ENCODE measurements around the gene ZDHHC8.

ZDHHC8 gene

DNA sequence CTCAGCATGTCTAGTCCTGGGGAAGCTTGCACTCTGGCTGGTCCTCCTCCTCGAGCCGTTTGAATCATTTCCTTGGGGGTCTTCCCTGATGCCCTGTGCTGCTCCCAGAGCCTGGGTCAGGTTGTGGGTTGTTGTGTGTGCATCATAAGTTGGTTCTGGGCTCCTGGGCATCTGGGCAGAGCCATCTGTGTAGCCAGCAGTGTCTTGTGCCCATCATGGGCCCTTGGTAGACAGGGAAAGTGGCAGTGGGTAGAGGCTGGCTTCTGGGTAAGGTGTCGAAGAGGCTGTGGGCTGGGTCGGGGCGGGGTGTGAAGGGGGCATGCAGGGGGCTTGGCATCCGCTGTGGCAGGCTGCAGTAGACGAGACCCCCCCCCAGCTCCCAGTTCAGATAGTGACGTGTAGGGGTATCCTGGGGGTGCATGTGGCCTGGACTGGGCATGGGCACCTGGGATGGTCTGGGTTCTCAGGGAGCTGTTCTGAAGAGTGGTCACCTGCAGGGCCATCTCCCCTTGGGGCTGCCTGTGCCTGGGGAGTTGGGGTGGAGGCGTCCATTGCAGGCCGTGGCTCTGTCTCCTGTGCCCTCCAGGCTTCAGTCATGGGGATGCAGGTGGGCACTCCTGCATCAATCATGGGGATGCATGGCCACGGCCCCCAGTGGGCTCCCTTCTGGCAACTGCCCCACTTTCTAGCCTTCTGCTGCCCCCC, 7.4 kb upstream of the ZDHHC8 start:
- no peak overlapping the region for H3K4me3 ChIP-seq (ENCODE audit: low read depth, low read length)
- no peak for DNase-seq (ENCODE audit: low read depth)
- TF ChIP-seq, protein P1, sequence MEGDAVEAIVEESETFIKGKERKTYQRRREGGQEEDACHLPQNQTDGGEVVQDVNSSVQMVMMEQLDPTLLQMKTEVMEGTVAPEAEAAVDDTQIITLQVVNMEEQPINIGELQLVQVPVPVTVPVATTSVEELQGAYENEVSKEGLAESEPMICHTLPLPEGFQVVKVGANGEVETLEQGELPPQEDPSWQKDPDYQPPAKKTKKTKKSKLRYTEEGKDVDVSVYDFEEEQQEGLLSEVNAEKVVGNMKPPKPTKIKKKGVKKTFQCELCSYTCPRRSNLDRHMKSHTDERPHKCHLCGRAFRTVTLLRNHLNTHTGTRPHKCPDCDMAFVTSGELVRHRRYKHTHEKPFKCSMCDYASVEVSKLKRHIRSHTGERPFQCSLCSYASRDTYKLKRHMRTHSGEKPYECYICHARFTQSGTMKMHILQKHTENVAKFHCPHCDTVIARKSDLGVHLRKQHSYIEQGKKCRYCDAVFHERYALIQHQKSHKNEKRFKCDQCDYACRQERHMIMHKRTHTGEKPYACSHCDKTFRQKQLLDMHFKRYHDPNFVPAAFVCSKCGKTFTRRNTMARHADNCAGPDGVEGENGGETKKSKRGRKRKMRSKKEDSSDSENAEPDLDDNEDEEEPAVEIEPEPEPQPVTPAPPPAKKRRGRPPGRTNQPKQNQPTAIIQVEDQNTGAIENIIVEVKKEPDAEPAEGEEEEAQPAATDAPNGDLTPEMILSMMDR (IDR thresholded peaks at IDR 0.05; ENCODE audit: control insufficient read depth, extremely low read depth, insufficient read depth), result no peak

DNA sequence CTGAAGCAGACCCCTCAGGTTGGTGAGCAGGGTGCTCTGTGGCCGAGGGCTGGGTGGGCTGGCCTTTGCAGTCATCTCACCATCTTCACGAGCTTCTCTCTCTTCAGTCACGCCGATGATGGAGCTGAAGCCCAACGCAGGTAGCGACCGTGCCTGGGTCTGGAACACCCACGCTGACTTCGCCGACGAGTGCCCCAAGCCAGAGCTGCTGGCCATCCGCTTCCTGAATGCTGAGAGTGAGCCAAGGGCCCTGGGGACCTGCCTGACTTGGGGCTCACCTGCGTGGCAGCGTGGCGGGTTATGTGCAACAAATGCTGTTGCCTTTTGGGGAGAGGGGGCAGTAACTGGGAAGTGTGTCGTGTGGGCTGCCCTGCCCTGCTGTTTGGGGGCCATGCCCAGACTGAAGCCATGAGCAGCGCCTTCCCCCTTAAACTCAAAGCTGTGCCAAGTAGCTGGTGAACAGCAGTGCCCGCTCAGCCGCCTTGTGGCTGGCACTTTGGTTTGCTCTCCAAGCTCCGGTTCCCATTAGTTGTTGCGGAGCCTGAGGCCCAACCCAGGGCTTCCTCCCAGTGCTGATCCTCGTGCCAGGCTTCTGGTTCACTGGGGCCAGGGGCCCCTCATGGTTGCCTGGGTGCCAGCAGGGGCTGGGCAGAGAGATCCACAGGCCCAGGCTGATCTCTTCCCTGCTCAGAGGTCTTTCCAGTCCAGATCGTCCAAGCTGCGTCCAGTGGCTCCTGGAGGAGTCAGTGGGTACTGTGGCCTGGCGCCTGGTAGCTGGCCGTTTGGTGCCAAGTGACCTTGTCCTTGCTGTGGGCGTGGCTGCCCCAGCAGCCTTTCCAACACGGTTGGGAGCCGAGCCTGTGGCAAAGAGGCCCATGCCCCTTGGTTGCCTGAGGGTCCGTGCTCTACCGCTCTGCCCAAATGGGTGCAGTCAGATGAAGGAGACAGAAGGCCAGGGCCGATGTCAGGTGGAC, 6.1 kb upstream of the ZDHHC8 start:
- no peak for DNase-seq (ENCODE audit: low read depth)
- TF ChIP-seq, protein P1 (IDR thresholded peaks at IDR 0.05; ENCODE audit: control insufficient read depth, extremely low read depth, insufficient read depth), result no peak

DNA sequence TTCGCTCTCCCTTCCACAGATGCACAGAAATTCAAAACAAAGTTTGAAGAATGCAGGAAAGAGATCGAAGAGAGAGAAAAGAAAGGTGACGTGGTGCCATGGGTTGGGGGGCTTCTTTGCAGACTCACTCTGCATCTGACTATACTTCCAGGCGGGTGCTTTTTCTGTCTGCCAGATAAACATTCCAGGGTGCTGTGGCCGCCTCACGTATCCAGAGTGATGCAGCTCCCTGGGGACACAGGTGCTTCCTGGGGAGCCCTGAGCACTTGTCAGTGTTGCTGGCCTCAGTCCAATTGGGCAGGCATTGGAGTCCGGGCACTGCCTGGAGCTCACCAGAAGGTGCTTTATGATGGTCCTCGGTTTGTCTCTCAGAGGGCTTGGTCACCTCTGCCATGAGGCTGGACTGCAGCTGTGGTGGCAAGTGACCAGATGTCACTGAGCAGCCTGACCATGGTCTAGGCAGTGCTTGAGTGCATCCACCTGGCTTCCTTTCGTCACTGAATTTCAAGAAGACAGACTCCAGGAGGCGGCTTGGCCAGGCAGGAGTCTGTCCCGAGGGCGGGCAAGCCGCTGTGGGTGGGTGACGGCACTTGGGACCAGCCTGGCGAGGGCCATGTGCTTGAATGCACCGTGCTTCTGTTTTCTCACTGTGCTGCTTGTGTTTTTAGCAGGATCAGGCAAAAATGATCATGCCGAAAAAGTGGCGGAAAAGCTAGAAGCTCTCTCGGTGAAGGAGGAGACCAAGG, 5.1 kb upstream of the ZDHHC8 start:
- no peak overlapping the region for H3K4me3 ChIP-seq (ENCODE audit: low read depth, low read length)
- no peak for DNase-seq (ENCODE audit: low read depth)
- TF ChIP-seq, protein P1 (IDR thresholded peaks at IDR 0.05; ENCODE audit: control insufficient read depth, extremely low read depth, insufficient read depth), result no peak

More for the DNA sequence above, 6.1 kb upstream of the ZDHHC8 start:
- H3K4me3 ChIP-seq (ENCODE audit: low read depth, low read length), result no peak overlapping the region

DNA sequence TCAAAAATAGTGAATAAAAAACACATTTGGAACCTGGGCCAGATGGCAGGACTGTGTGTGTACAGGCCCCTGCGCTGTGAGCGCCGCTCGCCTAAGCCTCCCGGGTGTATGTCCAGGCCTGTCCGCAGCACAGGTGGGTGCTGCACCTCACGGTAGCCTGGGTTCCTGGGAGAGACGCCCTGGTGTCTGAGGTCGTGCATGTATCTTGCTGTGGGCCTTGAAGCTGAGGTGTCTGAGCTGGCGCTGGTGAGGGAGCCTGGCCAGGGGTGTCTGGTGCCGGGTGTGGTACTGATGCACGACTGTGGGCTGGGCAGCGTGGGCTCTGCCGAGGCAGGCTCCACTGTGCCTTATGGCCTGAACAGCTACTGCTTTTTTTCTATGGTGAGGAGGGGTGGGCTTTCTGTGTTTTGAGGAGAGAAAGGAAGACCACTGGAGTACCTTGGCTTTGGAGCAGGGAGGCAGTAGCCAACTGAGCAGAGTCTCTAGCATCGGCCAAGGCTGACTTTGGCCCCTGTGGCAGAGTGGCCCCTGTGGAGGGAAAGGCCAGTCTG, 4.2 kb upstream of the ZDHHC8 start:
- TF ChIP-seq, protein P1 (IDR thresholded peaks at IDR 0.05; ENCODE audit: control insufficient read depth, extremely low read depth, insufficient read depth), result no peak
- DNase-seq (ENCODE audit: low read depth), result no peak
- no peak overlapping the region for H3K4me3 ChIP-seq (ENCODE audit: low read depth, low read length)

DNA sequence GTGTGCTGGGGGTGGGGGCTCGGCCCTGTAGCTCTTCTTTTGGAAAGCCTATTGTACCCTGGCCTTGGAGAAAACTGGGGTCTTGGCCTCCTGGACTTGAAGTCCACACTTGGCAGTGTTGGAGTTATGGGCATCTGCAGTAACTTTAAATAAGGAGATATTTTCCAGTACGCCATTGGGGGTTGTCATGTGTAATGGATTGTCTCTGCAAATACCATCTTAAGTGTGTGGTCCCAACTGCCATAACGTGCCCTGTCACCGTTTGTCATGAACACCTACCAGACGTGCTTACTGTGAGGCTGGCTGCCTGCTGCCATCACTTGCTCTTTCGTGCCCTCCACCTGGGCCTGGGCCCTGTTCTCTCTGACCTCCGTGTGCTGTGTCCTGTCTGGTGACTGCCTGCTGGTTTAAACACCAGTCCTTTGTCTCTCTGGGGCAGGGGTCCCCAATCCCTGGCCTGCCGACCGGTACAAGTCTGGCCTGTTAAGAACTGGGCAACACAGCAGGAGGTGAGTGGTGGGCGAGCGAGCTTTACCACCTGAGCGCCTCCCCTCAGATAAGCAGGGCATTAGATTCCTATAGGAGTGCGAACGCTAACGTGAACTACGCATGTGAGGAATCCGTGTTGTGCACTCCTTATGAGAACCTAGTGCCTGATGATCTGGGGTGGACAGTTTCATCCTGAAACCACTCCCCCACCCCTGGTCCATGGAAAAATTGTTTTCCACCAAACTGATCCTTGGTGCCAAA, 3.6 kb upstream of the ZDHHC8 start:
- TF ChIP-seq, protein P1 (IDR thresholded peaks at IDR 0.05; ENCODE audit: control insufficient read depth, extremely low read depth, insufficient read depth), result no peak
- no peak for DNase-seq (ENCODE audit: low read depth)
- no peak overlapping the region for H3K4me3 ChIP-seq (ENCODE audit: low read depth, low read length)

DNA sequence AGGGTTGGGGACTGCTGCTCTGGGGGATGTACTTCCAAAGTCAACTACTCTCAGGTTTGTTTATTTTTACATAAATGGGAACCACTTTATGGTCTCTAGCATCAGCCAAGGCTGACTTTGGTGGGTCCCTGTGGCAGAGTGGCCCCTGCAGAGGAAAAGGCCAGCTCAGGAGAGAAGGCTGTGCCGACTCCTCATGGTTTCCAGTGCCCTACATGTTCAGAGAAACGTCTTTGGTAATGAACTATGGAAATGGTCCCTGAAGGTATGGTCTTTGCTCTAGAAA, 3.0 kb upstream of the ZDHHC8 start:
- no peak for DNase-seq (ENCODE audit: low read depth)
- no peak overlapping the region for H3K4me3 ChIP-seq (ENCODE audit: low read depth, low read length)
- TF ChIP-seq, protein P1 (IDR thresholded peaks at IDR 0.05; ENCODE audit: control insufficient read depth, extremely low read depth, insufficient read depth), result no peak
